ENCODE results near the gene KREMEN1.

The KREMEN1 gene, protein sequence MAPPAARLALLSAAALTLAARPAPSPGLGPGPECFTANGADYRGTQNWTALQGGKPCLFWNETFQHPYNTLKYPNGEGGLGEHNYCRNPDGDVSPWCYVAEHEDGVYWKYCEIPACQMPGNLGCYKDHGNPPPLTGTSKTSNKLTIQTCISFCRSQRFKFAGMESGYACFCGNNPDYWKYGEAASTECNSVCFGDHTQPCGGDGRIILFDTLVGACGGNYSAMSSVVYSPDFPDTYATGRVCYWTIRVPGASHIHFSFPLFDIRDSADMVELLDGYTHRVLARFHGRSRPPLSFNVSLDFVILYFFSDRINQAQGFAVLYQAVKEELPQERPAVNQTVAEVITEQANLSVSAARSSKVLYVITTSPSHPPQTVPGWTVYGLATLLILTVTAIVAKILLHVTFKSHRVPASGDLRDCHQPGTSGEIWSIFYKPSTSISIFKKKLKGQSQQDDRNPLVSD

GRCh38 chr22:29072979-29073617 is at the start of gene KREMEN1:
Gene KREMEN1, plus strand, starts transcription at chr22:29073035. Its CDS starts 96 bp downstream, at chr22:29073131.
- TF ChIP-seq, protein P1, sequence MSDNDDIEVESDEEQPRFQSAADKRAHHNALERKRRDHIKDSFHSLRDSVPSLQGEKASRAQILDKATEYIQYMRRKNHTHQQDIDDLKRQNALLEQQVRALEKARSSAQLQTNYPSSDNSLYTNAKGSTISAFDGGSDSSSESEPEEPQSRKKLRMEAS (IDR thresholded peaks at IDR 0.05; ENCODE audit: low read depth, low read length): no peak
- DNase-seq (ENCODE audit: low read depth): peak; percentile 9
- peak within 1 kb of the TSS; percentile 25 for H3K4me3 ChIP-seq (ENCODE audit: low read depth, low read length)

DNA sequence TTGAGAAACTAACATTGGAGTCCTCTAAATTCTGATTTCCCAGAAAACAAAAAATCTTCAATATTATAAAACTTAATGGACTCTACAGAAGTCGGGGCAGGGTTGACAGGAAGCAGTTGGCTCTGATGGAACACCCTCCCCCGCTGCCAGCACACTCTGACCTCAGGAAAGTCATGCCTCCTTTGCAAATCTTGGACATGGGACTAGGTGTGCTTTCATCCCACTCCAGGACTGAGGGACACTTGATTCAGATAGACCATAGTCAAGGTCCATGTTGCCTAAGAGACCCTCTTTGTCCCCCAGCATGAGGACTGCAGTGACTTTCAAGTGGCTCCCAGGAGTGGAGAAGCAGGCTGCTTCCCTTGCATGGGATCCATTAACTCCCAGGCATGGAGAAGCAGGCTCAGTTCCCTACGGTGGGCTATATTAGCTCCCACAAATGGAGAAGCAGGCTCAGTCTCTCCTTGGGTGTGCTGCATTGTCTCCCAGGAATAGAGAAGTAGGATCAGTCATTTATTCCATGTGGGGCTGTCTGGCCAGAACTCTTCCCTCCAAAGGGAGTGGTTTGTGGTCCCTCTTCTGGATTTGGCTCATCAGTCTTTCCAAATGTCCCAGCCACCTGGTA is 49.6 kb upstream of the KREMEN1 start:
- H3K4me3 ChIP-seq (ENCODE audit: low read depth, low read length): no peak overlapping the region
- TF ChIP-seq POLR2A (IDR thresholded peaks at IDR 0.05; ENCODE audit: extremely low read depth, insufficient read length) (no peak), MYC (IDR thresholded peaks at IDR 0.05; ENCODE audit: low read depth, low read length) (no peak)
- TF ChIP-seq, protein P2, sequence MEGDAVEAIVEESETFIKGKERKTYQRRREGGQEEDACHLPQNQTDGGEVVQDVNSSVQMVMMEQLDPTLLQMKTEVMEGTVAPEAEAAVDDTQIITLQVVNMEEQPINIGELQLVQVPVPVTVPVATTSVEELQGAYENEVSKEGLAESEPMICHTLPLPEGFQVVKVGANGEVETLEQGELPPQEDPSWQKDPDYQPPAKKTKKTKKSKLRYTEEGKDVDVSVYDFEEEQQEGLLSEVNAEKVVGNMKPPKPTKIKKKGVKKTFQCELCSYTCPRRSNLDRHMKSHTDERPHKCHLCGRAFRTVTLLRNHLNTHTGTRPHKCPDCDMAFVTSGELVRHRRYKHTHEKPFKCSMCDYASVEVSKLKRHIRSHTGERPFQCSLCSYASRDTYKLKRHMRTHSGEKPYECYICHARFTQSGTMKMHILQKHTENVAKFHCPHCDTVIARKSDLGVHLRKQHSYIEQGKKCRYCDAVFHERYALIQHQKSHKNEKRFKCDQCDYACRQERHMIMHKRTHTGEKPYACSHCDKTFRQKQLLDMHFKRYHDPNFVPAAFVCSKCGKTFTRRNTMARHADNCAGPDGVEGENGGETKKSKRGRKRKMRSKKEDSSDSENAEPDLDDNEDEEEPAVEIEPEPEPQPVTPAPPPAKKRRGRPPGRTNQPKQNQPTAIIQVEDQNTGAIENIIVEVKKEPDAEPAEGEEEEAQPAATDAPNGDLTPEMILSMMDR (IDR thresholded peaks at IDR 0.05; ENCODE audit: low read depth, low read length): no peak
- TF ChIP-seq, protein P1 (IDR thresholded peaks at IDR 0.05; ENCODE audit: low read depth, low read length): no peak
- no peak for DNase-seq (ENCODE audit: low read depth)

- no peak overlapping the region for H3K4me3 ChIP-seq (ENCODE audit: low read depth, low read length)
- DNase-seq (ENCODE audit: low read depth): no peak
- TF ChIP-seq MYC (IDR thresholded peaks at IDR 0.05; ENCODE audit: low read depth, low read length): no peak
- TF ChIP-seq, protein P2 (IDR thresholded peaks at IDR 0.05; ENCODE audit: low read depth, low read length): no peak
- TF ChIP-seq, protein P1 (IDR thresholded peaks at IDR 0.05; ENCODE audit: low read depth, low read length): no peak
- TF ChIP-seq POLR2A (IDR thresholded peaks at IDR 0.05; ENCODE audit: extremely low read depth, insufficient read length): no peak
These were observed 46.3 kb upstream of the KREMEN1 start for GRCh38 chr22:29026579-29026978.

DNA sequence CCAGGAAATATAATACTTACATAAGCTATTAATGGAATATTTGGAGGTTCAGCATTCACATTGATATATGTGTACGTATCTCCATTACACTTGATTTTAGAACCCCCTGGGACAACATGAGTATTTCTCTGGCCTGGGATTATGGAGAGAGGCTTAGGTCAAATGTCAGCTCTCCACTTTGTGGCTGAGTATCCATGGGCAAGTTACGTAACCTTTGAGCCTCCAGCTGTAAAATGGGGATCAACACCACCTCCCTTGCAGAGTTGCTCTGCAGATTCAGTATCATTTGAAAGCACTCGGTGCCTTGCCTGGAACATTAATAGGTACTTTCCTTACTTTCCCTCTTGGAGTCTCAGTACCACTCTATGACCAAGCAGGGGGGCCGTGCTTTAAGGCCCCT is 44.4 kb upstream of the KREMEN1 start:
- no peak for TF ChIP-seq POLR2A (IDR thresholded peaks at IDR 0.05; ENCODE audit: extremely low read depth, insufficient read length)
- TF ChIP-seq, protein P1 (IDR thresholded peaks at IDR 0.05; ENCODE audit: low read depth, low read length): no peak
- no peak for TF ChIP-seq MYC (IDR thresholded peaks at IDR 0.05; ENCODE audit: low read depth, low read length)
- TF ChIP-seq, protein P2 (IDR thresholded peaks at IDR 0.05; ENCODE audit: low read depth, low read length): no peak
- DNase-seq (ENCODE audit: low read depth): no peak

GRCh38 chr22:29029202-29030000 is 43.4 kb upstream of the KREMEN1 start:
- TF ChIP-seq POLR2A (IDR thresholded peaks at IDR 0.05; ENCODE audit: extremely low read depth, insufficient read length) (no peak), MYC (IDR thresholded peaks at IDR 0.05; ENCODE audit: low read depth, low read length) (no peak)
- TF ChIP-seq, protein P2 (IDR thresholded peaks at IDR 0.05; ENCODE audit: low read depth, low read length): no peak
- TF ChIP-seq, protein P1 (IDR thresholded peaks at IDR 0.05; ENCODE audit: low read depth, low read length): no peak
- H3K4me3 ChIP-seq (ENCODE audit: low read depth, low read length): no peak overlapping the region

More for the DNA sequence above, 44.4 kb upstream of the KREMEN1 start:
- no peak overlapping the region for H3K4me3 ChIP-seq (ENCODE audit: low read depth, low read length)

More at GRCh38 chr22:29029202-29030000, 43.4 kb upstream of the KREMEN1 start:
- DNase-seq (ENCODE audit: low read depth): no peak

All from NB4 (cell line).